Left ventricle myocardium superior (tissue), 1 donor: Measurements from ENCODE around the gene CLEC11A. TPM values are rescaled to one million over a fixed set of nuclear protein-coding genes. Genes with fewer than 3 reads are reported as not detected.

Experiments
- total RNA-seq: library from RNA; stranded (reverse); fragmentation: NEBNext Ultra II Directional; extraction: Animal tissue kit (Norgen Biotek cat#: 25700); gene quantifications from one replicate; pipeline ENCODE4 v1.2.1, GENCODE V29; 2021
- donor health status: DM: no; HTN: yes; CAD: no; lungs with severe emphysema.

The CLEC11A gene
- total RNA-seq, 1 donor from 2014 or later, result 2.9 TPM

Other genes with a start within 250 kb of the CLEC11A start
- gene EMC10, start 246.9 kb upstream of the CLEC11A start, total RNA-seq, result 79.5 TPM
- gene GARIN5A, start 246.5 kb upstream of the CLEC11A start, total RNA-seq, result 1.2 TPM
- gene JOSD2, start 212.2 kb upstream of the CLEC11A start, total RNA-seq, result 35.2 TPM
- not detected for gene ASPDH, start 209.5 kb upstream of the CLEC11A start, total RNA-seq
- gene LRRC4B, start 154.9 kb upstream of the CLEC11A start, total RNA-seq, result 0.62 TPM
- gene SYT3, start 83.5 kb upstream of the CLEC11A start, total RNA-seq, result 0.15 TPM
- 2.7 TPM for gene C19orf81, start 73.9 kb upstream of the CLEC11A start, total RNA-seq
- gene SHANK1, start 3.6 kb upstream of the CLEC11A start, total RNA-seq, result 0.32 TPM
- gene GPR32, start 47.1 kb downstream of the CLEC11A start, total RNA-seq, result not detected
- not detected for gene ACP4, start 67.1 kb downstream of the CLEC11A start, total RNA-seq
- not detected for gene KLK1, start 100.4 kb downstream of the CLEC11A start, total RNA-seq
- not detected for gene KLK15, start 110.2 kb downstream of the CLEC11A start, total RNA-seq
- not detected for gene KLK3, start 131.6 kb downstream of the CLEC11A start, total RNA-seq
- gene KLK2, start 150.1 kb downstream of the CLEC11A start, total RNA-seq, result not detected
- not detected for gene KLK4, start 188.0 kb downstream of the CLEC11A start, total RNA-seq
- gene KLK5, start 229.7 kb downstream of the CLEC11A start, total RNA-seq, result not detected
- gene KLK6, start 246.2 kb downstream of the CLEC11A start, total RNA-seq, result not detected